NT2/D1 (cell line): ENCODE measurements around the gene ENDOV.

ENCODE experiments used
- YY1 ChIP-seq: IDR thresholded peaks from 2 replicates; pipeline ENCODE4 v1.6.1; 2011; ENCODE audit not compliant: insufficient read length, insufficient read depth
- ZNF274 ChIP-seq: IDR thresholded peaks from 2 replicates; pipeline ENCODE4 v1.6.1; 2011; ENCODE audit warnings: mild to moderate bottlenecking, low read depth, low read length

DNA sequence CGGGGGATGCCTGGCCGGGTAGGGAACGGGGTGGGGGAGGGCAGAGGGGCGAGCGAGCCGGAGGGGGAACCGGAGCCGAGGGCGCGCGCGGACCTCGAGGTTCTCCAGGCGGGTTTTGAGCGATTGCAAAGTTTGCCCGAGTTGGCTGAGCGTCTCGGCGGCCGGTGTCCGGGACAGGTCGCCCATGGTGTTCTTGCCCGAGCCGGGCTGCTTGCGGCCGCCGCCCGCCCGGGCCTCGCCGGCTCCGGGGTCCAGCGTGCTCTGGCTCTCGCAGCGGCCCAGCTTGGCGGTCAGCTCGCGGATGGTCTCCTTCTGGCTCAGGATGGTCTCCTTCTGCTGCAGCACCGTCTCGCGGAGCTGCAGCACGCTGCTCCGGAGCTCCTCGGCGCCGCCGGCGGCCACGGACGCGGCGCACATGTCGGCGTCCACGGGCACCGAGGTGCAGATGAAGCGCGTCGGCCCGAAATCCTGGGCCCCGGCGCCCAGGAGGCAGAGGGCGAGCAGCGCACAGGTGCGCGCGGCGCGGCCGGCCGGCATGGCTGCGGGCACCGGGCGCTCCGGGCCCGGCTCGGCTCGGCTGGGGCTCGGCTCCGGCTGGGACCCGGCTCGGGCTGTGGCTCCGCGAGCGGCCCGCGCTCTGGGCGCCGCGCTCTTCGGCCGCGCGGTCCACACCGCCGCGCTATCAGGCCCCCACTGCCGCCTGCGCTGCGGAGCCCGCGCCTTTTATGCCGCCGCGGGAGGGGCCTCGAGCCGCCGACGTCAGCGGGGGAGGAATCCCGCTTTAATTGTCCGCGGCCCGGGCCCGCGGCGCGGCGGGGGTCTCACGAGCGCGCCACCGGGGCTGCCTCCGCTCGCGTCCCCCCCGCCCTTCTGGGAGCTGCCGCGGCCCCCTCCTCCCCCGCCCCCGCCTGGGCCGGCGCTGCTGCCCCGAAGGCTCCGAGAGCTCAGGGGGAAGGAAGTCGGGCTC is 61.2 kb downstream of the ENDOV start, which contains the start of gene NPTX1:
- no peak for TF ChIP-seq YY1
- no peak for TF ChIP-seq ZNF274
